ENCODE measurements around the gene MYMX.

Gene MYMX

GRCh38 chr6:44250718-44251123 lies 34.0 kb downstream of the MYMX start:
- DNase-seq (ENCODE audit: low read depth), result no peak

DNA sequence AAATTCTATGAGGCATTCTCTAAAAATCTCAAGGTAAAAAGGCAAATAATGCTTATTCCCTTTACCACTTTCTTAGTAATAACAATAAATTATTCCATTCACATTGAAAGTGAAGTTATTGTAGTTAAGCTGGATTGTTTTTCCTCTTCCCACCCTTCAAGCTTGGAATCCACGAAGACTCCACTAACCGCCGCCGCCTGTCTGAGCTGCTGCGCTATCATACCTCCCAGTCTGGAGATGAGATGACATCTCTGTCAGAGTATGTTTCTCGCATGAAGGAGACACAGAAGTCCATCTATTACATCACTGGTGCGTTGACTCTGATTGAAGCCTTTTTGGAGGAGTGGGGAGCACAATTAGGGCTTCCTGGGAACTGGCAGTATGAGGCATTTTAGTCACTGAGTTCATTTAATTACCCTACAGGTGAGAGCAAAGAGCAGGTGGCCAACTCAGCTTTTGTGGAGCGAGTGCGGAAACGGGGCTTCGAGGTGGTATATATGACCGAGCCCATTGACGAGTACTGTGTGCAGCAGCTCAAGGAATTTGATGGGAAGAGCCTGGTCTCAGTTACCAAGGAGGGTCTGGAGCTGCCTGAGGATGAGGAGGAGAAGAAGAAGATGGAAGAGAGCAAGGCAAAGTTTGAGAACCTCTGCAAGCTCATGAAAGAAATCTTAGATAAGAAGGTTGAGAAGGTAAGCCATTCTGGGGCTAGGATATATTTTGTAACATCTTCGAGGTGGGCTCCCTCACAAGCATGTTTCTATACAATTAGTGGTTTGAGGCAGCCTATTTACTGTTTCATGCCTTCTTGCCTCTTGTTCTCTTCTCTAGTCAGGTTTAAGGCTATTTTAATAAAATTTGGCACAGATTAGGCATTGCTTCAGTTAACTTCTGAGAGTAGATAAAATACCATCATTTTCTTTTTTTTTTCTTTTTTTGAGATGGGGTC lies 35.1 kb downstream of the MYMX start:
- no peak for DNase-seq (ENCODE audit: low read depth)

DNA sequence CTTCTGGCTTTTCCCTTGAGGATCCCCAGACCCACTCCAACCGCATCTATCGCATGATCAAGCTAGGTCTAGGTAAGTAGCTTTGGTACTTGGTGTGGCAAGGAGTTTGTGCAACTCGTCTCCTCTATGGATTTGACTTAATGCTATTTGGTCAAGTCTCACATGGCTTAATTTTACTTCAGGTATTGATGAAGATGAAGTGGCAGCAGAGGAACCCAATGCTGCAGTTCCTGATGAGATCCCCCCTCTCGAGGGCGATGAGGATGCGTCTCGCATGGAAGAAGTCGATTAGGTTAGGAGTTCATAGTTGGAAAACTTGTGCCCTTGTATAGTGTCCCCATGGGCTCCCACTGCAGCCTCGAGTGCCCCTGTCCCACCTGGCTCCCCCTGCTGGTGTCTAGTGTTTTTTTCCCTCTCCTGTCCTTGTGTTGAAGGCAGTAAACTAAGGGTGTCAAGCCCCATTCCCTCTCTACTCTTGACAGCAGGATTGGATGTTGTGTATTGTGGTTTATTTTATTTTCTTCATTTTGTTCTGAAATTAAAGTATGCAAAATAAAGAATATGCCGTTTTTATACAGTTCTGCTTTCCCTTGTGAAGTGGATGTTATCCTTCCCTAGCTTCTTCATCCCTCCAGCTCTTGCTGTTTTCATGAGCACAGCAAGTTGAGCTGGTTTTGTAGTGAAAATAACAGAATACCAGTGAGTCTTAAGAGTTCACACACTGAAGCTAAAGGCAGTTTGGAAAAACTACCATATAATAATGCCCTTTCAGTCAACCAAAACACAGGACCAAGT lies 36.8 kb downstream of the MYMX start:
- DNase-seq (ENCODE audit: low read depth), result no peak

DNA sequence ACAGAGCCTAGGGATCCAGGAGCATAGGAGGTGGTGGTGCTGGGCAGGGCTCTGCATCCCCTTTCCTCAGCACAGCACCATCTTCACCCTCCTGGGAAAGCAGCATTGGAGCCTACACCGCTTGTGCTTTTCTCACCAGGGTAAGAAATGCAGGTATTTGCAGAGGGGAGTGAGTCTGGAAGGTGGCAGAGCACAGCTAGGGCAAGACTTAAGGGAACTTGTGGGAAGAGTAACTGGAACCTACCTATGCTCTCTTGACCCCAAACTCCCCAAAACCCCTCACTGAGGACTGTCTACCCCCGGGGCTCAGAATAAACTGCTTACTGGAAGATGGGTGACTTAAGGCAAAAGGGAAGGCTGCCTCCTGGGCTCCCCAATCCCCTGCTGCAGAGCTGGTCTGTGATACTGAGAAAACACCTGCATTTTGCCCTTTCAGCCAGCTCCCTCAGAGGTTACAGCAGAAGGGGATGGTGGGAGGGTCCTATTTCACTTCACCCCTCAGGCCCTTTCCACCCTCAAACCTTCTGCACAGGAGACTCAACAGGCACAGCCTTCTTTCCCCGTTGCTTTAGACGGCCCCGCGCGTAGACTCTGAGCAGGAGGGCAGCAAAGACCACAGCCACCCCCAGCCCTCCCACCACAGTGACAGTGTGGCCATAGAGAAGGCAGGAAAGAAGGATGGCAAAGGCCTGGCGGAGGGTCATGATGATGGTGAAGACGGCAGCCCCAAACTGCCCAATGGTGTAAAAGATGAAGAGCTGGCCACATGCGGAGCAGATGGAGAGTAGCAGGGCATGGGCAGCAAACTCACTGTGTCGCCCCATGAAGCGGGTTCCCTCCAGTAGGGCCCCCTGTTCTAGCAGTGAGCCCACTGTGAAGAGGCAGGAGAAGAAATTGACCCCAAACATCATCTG lies 37.7 kb downstream of the MYMX start:
- DNase-seq (ENCODE audit: low read depth), result no peak

DNA sequence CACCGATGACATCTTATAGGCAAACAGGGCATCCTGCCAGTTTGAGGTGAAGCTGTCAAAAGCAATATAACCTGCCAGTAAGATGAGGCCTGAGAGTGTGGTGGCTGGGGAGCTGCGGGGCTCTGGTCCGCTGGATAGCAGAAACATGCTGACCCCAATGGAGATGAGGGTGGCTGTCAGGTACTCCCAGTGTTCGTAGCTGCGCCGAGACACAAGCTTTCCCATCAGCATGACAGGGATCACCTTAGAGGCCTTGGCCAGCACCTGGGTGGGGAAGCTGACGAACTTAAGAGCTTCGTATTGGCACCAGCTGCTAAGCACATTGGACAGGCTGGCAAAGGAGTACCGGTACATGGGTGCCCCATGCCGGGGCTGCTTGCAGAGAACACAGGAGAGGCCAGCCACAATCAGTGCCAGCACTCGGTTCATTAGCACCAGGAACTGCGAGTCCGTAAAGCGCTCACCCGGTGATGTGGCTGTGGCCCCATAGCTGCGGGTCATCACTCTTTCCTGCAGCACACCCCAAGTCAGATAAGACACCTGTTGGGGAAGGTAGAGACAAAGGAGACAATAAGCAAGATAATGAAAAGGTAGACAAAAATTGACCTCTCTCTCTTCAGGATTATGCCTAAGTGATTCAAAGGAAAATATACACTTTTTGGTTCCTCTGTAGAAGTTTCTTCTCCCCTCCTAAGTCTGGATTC lies 38.5 kb downstream of the MYMX start:
- no peak for DNase-seq (ENCODE audit: low read depth)

- DNase-seq (ENCODE audit: low read depth), result no peak
These were observed 39.4 kb downstream of the MYMX start for GRCh38 chr6:44255871-44256774.

DNA sequence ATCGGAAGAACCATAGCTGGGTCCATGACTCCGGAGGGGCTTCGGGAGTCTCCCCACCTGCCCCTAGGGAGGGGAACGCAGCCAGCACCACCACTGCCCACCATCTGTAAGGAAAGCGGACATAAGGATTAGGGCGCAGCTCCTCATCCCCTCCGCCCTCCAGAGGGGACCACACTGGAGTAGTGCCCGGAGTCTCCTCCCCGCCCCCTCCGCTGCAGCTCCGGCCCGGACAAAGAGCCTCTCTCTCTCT lies 40.0 kb downstream of the MYMX start:
- DNase-seq (ENCODE audit: low read depth), result no peak

- no peak for DNase-seq (ENCODE audit: low read depth)
These were observed 40.5 kb downstream of the MYMX start, which contains the start of gene SLC35B2 for GRCh38 chr6:44257025-44257752. SLC35B2 (minus strand) TSS chr6:44257528; CDS start chr6:44257410, 118 bp downstream.

- DNase-seq (ENCODE audit: low read depth), result no peak
These were observed 41.1 kb downstream of the MYMX start for GRCh38 chr6:44257753-44258324.

DNA sequence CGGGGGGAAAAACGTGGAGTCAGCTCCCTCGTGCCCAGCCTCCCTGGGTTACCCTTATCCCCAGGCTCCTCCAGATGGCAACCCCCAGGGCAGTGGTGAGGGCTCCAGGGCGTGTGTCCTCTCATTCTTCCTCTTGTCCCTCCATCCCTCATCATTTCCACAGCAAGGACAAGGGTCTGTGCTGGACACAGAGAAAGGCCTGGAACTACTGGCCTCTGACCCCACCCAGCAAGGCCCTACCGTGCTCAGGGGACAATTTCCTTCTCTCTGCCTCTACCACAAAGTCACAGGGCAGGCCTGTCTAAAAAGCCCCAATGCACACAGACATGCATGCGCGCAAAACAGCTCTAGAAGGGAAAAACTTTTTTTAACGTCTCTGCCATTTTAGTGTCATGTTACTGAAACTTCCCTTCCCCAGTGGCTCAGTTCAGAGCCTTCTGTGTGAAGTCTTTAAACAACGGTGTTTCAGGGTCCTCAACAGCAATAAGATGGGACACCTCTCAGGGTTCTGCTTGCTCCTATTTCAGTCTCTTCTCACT lies 41.7 kb downstream of the MYMX start:
- DNase-seq (ENCODE audit: low read depth), result no peak

DNA sequence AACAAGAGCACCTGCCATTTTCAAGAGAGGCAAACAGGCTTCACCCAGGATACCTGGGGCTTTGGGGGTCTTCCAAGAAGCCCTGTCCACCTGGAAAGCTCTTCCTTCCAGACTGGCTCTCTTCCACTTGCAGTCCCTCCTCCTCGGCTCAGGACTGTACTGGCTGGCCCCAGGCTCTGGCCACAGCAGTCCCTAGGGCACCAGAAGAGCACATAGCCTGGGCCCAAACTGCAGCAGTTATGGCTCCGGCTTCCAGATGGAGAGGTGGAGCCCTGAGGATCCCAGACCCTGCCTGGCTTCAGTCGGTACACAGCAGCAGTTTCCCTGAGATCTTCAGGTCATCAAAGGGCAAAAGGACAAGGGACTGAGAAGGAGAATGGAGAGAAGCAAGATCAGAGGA lies 42.2 kb downstream of the MYMX start:
- DNase-seq (ENCODE audit: low read depth), result no peak

GRCh38 chr6:44260011-44260410 lies 43.3 kb downstream of the MYMX start:
- DNase-seq (ENCODE audit: low read depth), result no peak

GRCh38 chr6:44260451-44261297 lies 43.9 kb downstream of the MYMX start:
- DNase-seq (ENCODE audit: low read depth), result no peak

- DNase-seq (ENCODE audit: low read depth), result no peak
These were observed 44.9 kb downstream of the MYMX start for GRCh38 chr6:44261581-44261980.

GRCh38 chr6:44262467-44263353 lies 46.0 kb downstream of the MYMX start:
- DNase-seq (ENCODE audit: low read depth), result no peak

DNA sequence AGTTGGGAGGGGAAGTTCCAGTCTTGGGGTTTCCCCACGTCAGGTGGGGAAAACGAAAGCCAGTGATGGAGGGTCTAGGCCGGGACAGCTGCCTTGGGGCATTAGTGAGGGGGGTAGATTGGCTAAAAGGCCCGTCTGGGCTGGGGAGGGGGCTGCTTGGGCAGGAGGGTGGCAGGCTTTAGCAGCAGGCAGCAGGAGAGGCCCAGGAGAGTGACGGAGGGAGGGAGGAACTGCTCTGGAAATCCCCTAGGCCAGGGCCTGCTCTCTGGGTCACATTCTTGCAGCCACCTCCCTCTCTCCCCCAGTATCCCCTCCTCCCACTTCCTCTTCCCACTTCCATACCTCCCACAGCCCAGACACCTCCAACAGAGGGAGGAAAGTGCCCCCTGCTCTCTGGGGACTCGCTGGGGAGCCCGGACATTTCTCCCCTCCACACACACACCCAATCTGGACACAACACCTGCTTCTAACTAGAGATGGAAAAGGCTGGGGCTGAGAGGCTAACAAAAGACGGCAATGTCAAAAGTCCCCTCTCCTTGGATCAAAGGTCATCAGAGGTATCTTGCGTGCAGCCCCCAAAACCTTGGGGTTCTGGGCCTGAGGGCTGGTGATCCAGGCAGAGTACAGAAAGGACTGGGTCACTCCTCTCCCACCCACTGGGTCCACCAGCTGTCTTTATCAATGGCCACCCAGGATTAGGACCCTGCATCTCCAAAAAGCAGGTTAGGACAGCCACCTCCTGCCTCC lies 46.8 kb downstream of the MYMX start:
- no peak for DNase-seq (ENCODE audit: low read depth)

All from non-pigmented ciliary epithelial cell (primary cell).